H1 (cell line): Measurements from ENCODE around the gene EXOC6. TPM values are rescaled to one million over a fixed set of nuclear protein-coding genes. Genes with fewer than 3 reads are reported as not detected.

ENCODE experiments used
- CTCF ChIA-PET: fragments of 300-600 bp; sonication (Branson Sonifier 250); formaldehyde crosslinking; loops from one replicate; lab custom pipeline; 2021; ENCODE audit not compliant: partially characterized antibody; lab: Charles Lee
- POLR2A ChIA-PET: fragments of 300-600 bp; sonication (Branson Sonifier 250); formaldehyde crosslinking; loops from one replicate; lab custom pipeline; 2021; ENCODE audit warnings: inconsistent platforms; ENCODE audit not compliant: partially characterized antibody; lab: Charles Lee
- DNase-seq, 2 experiments: peaks; one replicate each; pipeline versions ENCODE4 v3.0.0 to v3.0.0-alpha.2; 2010 to 2022; ENCODE audit warnings: low spot score in 2 of 2, low read depth in 1 of 2, mixed read lengths in 1 of 2
- FAIRE-seq: peaks from 2 replicates; lab custom pipeline; 2011; peaks lifted over from hg19 to GRCh38; lab: Jason Lieb, UNC
- H2AFZ ChIP-seq: 2 replicates; pipeline ENCODE4 v1.8.1; 2012; ENCODE audit warnings: low read length, inconsistent platforms
- H2AK5ac ChIP-seq: 2 replicates; pipeline ENCODE4 v1.6.1; 2013; ENCODE audit warnings: low read depth, low read length
- H2BK120ac ChIP-seq: replicated peaks from 2 replicates; pipeline ENCODE3; 2013; ENCODE audit warnings: low read depth, low read length, inconsistent platforms
- H2BK12ac ChIP-seq: 2 replicates; pipeline ENCODE4 v1.6.1; 2013; ENCODE audit warnings: low read depth, low read length
- H2BK15ac ChIP-seq: 2 replicates; pipeline ENCODE4 v1.6.1; 2013; ENCODE audit warnings: low read length
- H2BK20ac ChIP-seq: 2 replicates; pipeline ENCODE4 v1.6.1; 2013; ENCODE audit warnings: low read length
- H2BK5ac ChIP-seq: 2 replicates; pipeline ENCODE4 v1.6.1; 2013; ENCODE audit warnings: low read depth, low read length
- H3K14ac ChIP-seq: 2 replicates; pipeline ENCODE4 v1.6.1; 2013; ENCODE audit warnings: inconsistent platforms; ENCODE audit not compliant: insufficient read length
- H3K18ac ChIP-seq: 2 replicates; pipeline ENCODE4 v1.6.1; 2013; ENCODE audit warnings: low read length; ENCODE audit errors: extremely low read depth
- H3K23ac ChIP-seq: 2 replicates; pipeline ENCODE4 v1.6.1; 2013; ENCODE audit warnings: inconsistent platforms; ENCODE audit not compliant: insufficient read length
- H3K23me2 ChIP-seq: 2 replicates; pipeline ENCODE4 v1.6.1; 2013; ENCODE audit warnings: low read depth, low read length
- H3K27ac ChIP-seq: 2 replicates; pipeline ENCODE4 v1.6.1; 2011; ENCODE audit warnings: low read depth, low read length, inconsistent platforms
- H3K27me3 ChIP-seq, 4 experiments: replicated peaks in 1 of 4; 1 replicate in 1 of 4; 2 replicates in 3 of 4; pipeline versions ENCODE4 v1.6.1 to v1.8.1; 2011 to 2013; ENCODE audit warnings: low read length in 3 of 4, mild to moderate bottlenecking in 3 of 4, inconsistent platforms in 2 of 4, mixed read lengths in 2 of 4, moderate library complexity in 1 of 4; ENCODE audit not compliant: control insufficient read depth in 3 of 4, insufficient read depth in 3 of 4; ENCODE audit errors: extremely low read depth in 1 of 4
- H3K36me3 ChIP-seq, 4 experiments: 2 replicates each; pipeline versions ENCODE4 v1.6.1 to v1.8.1; 2011 to 2013; ENCODE audit warnings: mild to moderate bottlenecking in 4 of 4, low read length in 3 of 4, moderate library complexity in 2 of 4, control low read depth in 1 of 4, inconsistent platforms in 1 of 4; ENCODE audit not compliant: insufficient read depth in 4 of 4, control insufficient read depth in 2 of 4
- H3K4ac ChIP-seq: replicated peaks from 2 replicates; pipeline ENCODE3; 2013; ENCODE audit warnings: low read length, low read depth, mixed read lengths, inconsistent platforms; ENCODE audit not compliant: insufficient read length
- H3K4me1 ChIP-seq, 4 experiments: replicated peaks in 1 of 4; 1 replicate in 1 of 4; 2 replicates in 3 of 4; pipeline versions ENCODE4 v1.6.1 to v1.8.1; 2011 to 2013; ENCODE audit warnings: low read length in 3 of 4, inconsistent platforms in 2 of 4, mixed read lengths in 1 of 4; ENCODE audit not compliant: insufficient read depth in 4 of 4, control insufficient read depth in 3 of 4
- H3K4me2 ChIP-seq, 2 experiments: 2 replicates each; pipeline versions ENCODE4 v1.6.1 to v1.8.1; 2011 to 2013; ENCODE audit warnings: low read depth in 2 of 2, low read length in 2 of 2, control low read depth in 1 of 2, inconsistent platforms in 1 of 2, mild to moderate bottlenecking in 1 of 2; ENCODE audit not compliant: insufficient read depth in 1 of 2
- H3K4me3 ChIP-seq, 4 experiments: fragments of 200-600, 300-600 bp in 1 of 4; sonication (generic), shearing (Covaris generic), sonication (Bioruptor Twin) in 1 of 4; 2 replicates each; pipeline versions ENCODE4 v1.5.1 to v1.8.1; 2011 to 2016; ENCODE audit warnings: low read length in 4 of 4, low read depth in 3 of 4, control low read depth in 2 of 4, inconsistent platforms in 2 of 4, mild to moderate bottlenecking in 2 of 4, mixed read lengths in 1 of 4, moderate library complexity in 1 of 4; ENCODE audit not compliant: insufficient read depth in 2 of 4; ENCODE audit errors: extremely low read depth in 1 of 4
- H3K56ac ChIP-seq: replicated peaks from 2 replicates; pipeline ENCODE3; 2013; ENCODE audit warnings: low read depth, mild to moderate bottlenecking, mixed read lengths, low read length, inconsistent platforms; ENCODE audit not compliant: insufficient read length
- H3K79me1 ChIP-seq: 2 replicates; pipeline ENCODE4 v1.6.1; 2013; ENCODE audit warnings: low read depth, low read length, control low read depth
- H3K79me2 ChIP-seq, 2 experiments: 2 replicates each; pipeline versions ENCODE4 v1.6.1 to v1.8.1; 2012 to 2013; ENCODE audit warnings: low read length in 2 of 2, mild to moderate bottlenecking in 2 of 2, inconsistent platforms in 1 of 2; ENCODE audit not compliant: insufficient read depth in 2 of 2, control insufficient read depth in 1 of 2
- H3K9ac ChIP-seq, 4 experiments: replicated peaks in 1 of 4; 1 replicate in 1 of 4; 2 replicates in 3 of 4; pipeline versions ENCODE4 v1.6.1 to v1.8.1; 2011 to 2013; ENCODE audit warnings: low read depth in 3 of 4, low read length in 3 of 4, control low read depth in 2 of 4, mild to moderate bottlenecking in 2 of 4, moderate library complexity in 2 of 4, inconsistent platforms in 1 of 4; ENCODE audit errors: extremely low read depth in 1 of 4
- H3K9me3 ChIP-seq, 2 experiments: 2 replicates each; pipeline versions ENCODE4 v1.6.1 to v1.8.1; 2012 to 2013; ENCODE audit warnings: mild to moderate bottlenecking in 2 of 2, moderate library complexity in 2 of 2, control low read depth in 1 of 2, inconsistent platforms in 1 of 2, low read depth in 1 of 2, low read length in 1 of 2, mixed read lengths in 1 of 2; ENCODE audit not compliant: insufficient read depth in 2 of 2
- H4K20me1 ChIP-seq, 2 experiments: replicated peaks in 1 of 2; 2 replicates each; pipeline versions ENCODE3 to v1.8.1; 2011 to 2013; ENCODE audit warnings: inconsistent platforms in 2 of 2, low read length in 2 of 2, mild to moderate bottlenecking in 1 of 2; ENCODE audit not compliant: insufficient read depth in 2 of 2, control insufficient read depth in 1 of 2
- H4K5ac ChIP-seq: 2 replicates; pipeline ENCODE4 v1.6.1; 2013; ENCODE audit warnings: low read length, low read depth, mixed read lengths, inconsistent platforms; ENCODE audit not compliant: insufficient read length
- H4K8ac ChIP-seq: 2 replicates; pipeline ENCODE4 v1.8.0; 2013; ENCODE audit warnings: mild to moderate bottlenecking, moderate library complexity, low read length, inconsistent platforms; ENCODE audit not compliant: insufficient read depth; ENCODE audit errors: extremely low read depth
- H4K91ac ChIP-seq: replicated peaks from 2 replicates; pipeline ENCODE3; 2013; ENCODE audit warnings: low read length, mixed read lengths, inconsistent platforms; ENCODE audit not compliant: insufficient read length
- CHD2 ChIP-seq: IDR thresholded peaks from 2 replicates; pipeline ENCODE4 v1.6.1; 2012; ENCODE audit warnings: low read length, improper control_type of control experiment
- CTCF ChIP-seq, 3 experiments: IDR thresholded peaks; 1 replicate in 2 of 3; 2 replicates in 1 of 3; pipeline versions ENCODE4 v1.5.1 to v1.6.1; 2011; ENCODE audit warnings: low read length in 3 of 3, mild to moderate bottlenecking in 3 of 3, inconsistent platforms in 2 of 3, low read depth in 1 of 3, moderate library complexity in 1 of 3; ENCODE audit not compliant: insufficient read depth in 1 of 3; ENCODE audit errors: control extremely low read depth in 1 of 3
- EZH2 ChIP-seq: fragments of 200-600 bp; sonication (generic); IDR thresholded peaks from 2 replicates; pipeline ENCODE4 v1.7.1; 2012; ENCODE audit warnings: low read depth, mild to moderate bottlenecking, moderate library complexity, low read length, inconsistent platforms; ENCODE audit not compliant: severe bottlenecking
- FOSL1 ChIP-seq: IDR thresholded peaks from 2 replicates; pipeline ENCODE4 v1.6.1; 2011; ENCODE audit warnings: mild to moderate bottlenecking, low read depth, low read length, moderate library complexity; ENCODE audit not compliant: insufficient read depth
- JUND ChIP-seq: IDR thresholded peaks from 2 replicates; pipeline ENCODE4 v1.6.1; 2011; ENCODE audit warnings: mild to moderate bottlenecking, improper control_type of control experiment, low read length
- NRF1 ChIP-seq: IDR thresholded peaks from 2 replicates; pipeline ENCODE4 v1.6.1; 2011; ENCODE audit warnings: mild to moderate bottlenecking, low read depth, low read length, improper control_type of control experiment
- POU5F1 ChIP-seq: IDR thresholded peaks from 2 replicates; pipeline ENCODE4 v1.6.1; 2011; ENCODE audit warnings: low read depth, mild to moderate bottlenecking, low read length, moderate library complexity
- SAP30 ChIP-seq: fragments of 300-600 bp; sonication (generic); IDR thresholded peaks from 2 replicates; pipeline ENCODE4 v1.7.1; 2012; ENCODE audit warnings: low read length, moderate library complexity, mild to moderate bottlenecking, inconsistent platforms; ENCODE audit not compliant: insufficient read depth, insufficient replicate concordance
- SIRT6 ChIP-seq: IDR thresholded peaks from one replicate; pipeline ENCODE4 v1.7.1; 2012; ENCODE audit warnings: low read length, inconsistent platforms
- TBP ChIP-seq: IDR thresholded peaks from 2 replicates; pipeline ENCODE4 v1.6.1; 2011; ENCODE audit warnings: low read depth, low read length, improper control_type of control experiment
- TEAD4 ChIP-seq: IDR thresholded peaks from 2 replicates; pipeline ENCODE4 v1.6.1; 2012; ENCODE audit warnings: low read depth, low read length, inconsistent platforms, mixed read lengths
- ZNF274 ChIP-seq: IDR thresholded peaks from 2 replicates; pipeline ENCODE4 v1.7.0; 2012; ENCODE audit warnings: low read length, borderline replicate concordance; ENCODE audit errors: extremely low read depth
- WGBS, 2 experiments: shearing (Covaris generic) in 1 of 2; methylation state at CpG; one replicate each; pipeline versions ENCODE4 v1.1.6 to v1.1.7; 2013 to 2015; ENCODE audit warnings: low lambda C conversion rate in 2 of 2, mixed read lengths in 2 of 2, inconsistent platforms in 1 of 2, low coverage in 1 of 2, missing lambda C conversion rate in 1 of 2; ENCODE audit not compliant: insufficient replicate concordance in 2 of 2, insufficient coverage in 1 of 2, insufficient read length in 1 of 2; ENCODE audit errors: extremely low coverage in 1 of 2, missing lambda C conversion rate in 1 of 2; 5-methylcytosine and 5-hydroxymethylcytosine counted together
- polyA plus RNA-seq, 7 experiments: library from polyadenylated mRNA; depleted of rRNA in 3 of 7; stranded (reverse) in 5 of 7; unstranded in 2 of 7; fragments of >200 nt in 5 of 7; fragments of 200-250 nt in 2 of 7; gene quantifications; 1 replicate in 5 of 7; 2 replicates in 1 of 7; 4 replicates in 1 of 7; pipeline versions ENCODE4 v1.2.1 to v1.2.3, GENCODE V29; 2011 to 2013; ENCODE audit warnings: missing spikeins in 2 of 7, mixed read lengths in 2 of 7
- total RNA-seq: library from RNA; stranded (reverse); fragmentation: NEBNext Ultra II Directional; extraction: Animal tissue kit (Norgen Biotek cat#: 25700); gene quantifications from 2 replicates; pipeline ENCODE4 v1.2.1, GENCODE V29; 2021

The EXOC6 gene
- total and polyA plus RNA-seq, 2 of the 8 experiments (the other 6 are each of a cell fraction or from before 2014, with no cell fraction given): 1.7 to 4.5 TPM

- Histone ChIP-seq H3K27ac (no peak overlapping the region), H4K5ac (no peak overlapping the region), H4K91ac (no peak overlapping the region), H2AK5ac (no peak overlapping the region), H3K9me3 (no peaks in the 10 kb centered on the region), H2BK15ac (no peak overlapping the region), H2BK20ac (no peak overlapping the region), H3K4ac (no peak overlapping the region), H2AFZ (no peak overlapping the region), H3K79me2 (no peaks in the 10 kb centered on the region; a peak in 1 of 4 replicates), H4K8ac (no peak overlapping the region), H4K20me1 (no peaks in the 10 kb centered on the region), H3K14ac (no peak overlapping the region), H3K56ac (no peak overlapping the region), H3K18ac (no peak overlapping the region), H2BK5ac (no peak overlapping the region), H3K23ac (no peak overlapping the region), H3K4me1 (peaks cover 4 to 26% (median 18%) of the 10 kb centered on the region in 4 experiments), H2BK120ac (no peak overlapping the region), H3K23me2 (peaks cover 12% of the 10 kb centered on the region), H3K4me3 (no peak overlapping the region), H3K9ac (no peak overlapping the region), H3K4me2 (no peak overlapping the region), H3K36me3 (peaks cover 0 to 38% (median 1%) of the 10 kb centered on the region in 4 experiments; a peak in 4 of 8 replicates), H2BK12ac (no peak overlapping the region), H3K79me1 (no peaks in the 10 kb centered on the region), H3K27me3 (peaks cover 30 to 43% (median 41%) of the 10 kb centered on the region in 4 experiments)
- FAIRE-seq (no peak), DNase-seq (no peak)
- 88% methylated on average over 5 of the region's 5 CpGs; no CpG with 5 or more reads in 1 of the 2 experiments for WGBS, 2 experiments
- ChIA-PET CTCF (interaction anchor here (0.7 to 18.5 kb wide), 7 partner anchors 11 to 436 kb away, joined by 3 to 363 read pairs (median 8); partner anchors contain the start of gene CYP26C1), POLR2A (no interaction called here)
- TF ChIP-seq TEAD4 (no peak), TBP (no peak), SAP30 (no peak), ZNF274 (no peak), JUND (no peak), EZH2 (no peak), CHD2 (no peak), CTCF (IDR thresholded peaks at IDR 0.05; ENCODE audit: control extremely low read depth in 1 of 3, insufficient read depth in 1 of 3, low read depth in 1 of 3, low read length in 3 of 3) (no peak), POU5F1 (no peak), FOSL1 (no peak), NRF1 (no peak), SIRT6 (no peak)
Measured at GRCh38 chr10:93077860-93078337, 229.6 kb downstream of the EXOC6 start.
